Measurements from ENCODE around the gene AMH.

Gene AMH

GRCh38 chr19:2236314-2237050, 12.6 kb upstream of the AMH start, which contains the start of the genes PLEKHJ1 and SF3A2:
TSS of gene PLEKHJ1 (minus strand) at chr19:2236329. CDS start at chr19:2236248, 81 bp downstream.
TSS of gene SF3A2 (plus strand) at chr19:2236824. CDS start at chr19:2243419, 6,595 bp downstream.
- peak; percentile 98 for DNase-seq

DNA sequence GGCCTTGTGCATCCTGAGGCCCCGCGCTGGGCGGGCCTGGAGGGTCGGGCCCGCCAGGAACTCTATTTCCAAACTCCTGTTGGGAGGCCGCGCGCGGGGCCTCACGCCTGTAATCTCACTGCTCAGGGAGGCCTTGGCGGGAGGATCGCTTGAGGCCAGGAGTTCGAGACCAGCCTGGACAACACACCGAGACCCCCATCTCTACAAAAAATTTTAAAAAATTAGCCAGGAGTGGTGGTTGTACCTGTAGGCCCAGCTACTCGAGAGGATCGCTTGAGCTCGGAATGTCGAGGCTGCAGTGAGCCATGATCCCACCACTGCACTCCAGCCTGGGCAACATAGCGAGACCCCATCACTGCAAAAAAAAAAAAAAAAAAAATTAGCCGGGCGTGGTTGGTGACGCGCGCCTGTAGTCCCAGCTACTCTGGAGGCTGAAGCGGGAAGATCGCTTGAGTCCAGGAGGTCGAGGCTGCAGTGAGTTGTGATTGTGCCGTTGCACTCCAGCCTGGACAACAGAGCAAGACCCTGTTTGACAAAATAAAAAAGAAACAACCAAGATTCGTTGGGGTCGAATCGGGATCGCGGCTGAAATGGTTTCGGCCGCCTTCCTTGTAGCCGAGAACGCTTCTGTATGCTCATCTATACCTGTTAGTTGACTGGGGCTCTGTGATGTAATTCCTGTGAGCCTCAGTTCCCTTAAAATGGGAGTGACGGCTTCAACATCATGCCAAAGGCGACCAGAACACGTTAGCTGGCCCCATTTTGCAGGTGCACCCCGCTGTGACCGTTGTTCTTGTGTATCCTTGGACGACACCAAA, 11.9 kb upstream of the AMH start:
- DNase-seq: no peak

GRCh38 chr19:2237869-2238153, 11.3 kb upstream of the AMH start:
- no peak for DNase-seq

DNA sequence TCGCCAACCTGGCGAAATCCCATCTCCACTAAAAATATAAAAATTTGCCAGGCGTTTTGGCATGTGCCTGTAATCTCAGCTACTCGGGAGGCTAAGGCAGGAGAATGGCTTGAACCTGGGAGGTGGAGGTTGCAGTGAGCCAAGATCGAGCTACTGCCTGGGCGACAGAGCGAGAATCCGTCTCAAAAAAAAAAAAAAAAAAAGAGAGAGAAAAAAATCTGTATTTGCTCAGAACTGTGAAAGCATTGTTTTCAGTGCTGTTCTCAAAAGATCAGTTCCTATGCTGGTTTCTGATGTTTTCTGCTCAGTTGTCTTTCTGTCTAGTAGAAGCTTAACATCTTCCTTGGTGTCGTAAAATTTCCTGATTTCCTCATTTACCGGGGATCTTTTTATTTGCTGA, 9.9 kb upstream of the AMH start:
- no peak for DNase-seq

DNA sequence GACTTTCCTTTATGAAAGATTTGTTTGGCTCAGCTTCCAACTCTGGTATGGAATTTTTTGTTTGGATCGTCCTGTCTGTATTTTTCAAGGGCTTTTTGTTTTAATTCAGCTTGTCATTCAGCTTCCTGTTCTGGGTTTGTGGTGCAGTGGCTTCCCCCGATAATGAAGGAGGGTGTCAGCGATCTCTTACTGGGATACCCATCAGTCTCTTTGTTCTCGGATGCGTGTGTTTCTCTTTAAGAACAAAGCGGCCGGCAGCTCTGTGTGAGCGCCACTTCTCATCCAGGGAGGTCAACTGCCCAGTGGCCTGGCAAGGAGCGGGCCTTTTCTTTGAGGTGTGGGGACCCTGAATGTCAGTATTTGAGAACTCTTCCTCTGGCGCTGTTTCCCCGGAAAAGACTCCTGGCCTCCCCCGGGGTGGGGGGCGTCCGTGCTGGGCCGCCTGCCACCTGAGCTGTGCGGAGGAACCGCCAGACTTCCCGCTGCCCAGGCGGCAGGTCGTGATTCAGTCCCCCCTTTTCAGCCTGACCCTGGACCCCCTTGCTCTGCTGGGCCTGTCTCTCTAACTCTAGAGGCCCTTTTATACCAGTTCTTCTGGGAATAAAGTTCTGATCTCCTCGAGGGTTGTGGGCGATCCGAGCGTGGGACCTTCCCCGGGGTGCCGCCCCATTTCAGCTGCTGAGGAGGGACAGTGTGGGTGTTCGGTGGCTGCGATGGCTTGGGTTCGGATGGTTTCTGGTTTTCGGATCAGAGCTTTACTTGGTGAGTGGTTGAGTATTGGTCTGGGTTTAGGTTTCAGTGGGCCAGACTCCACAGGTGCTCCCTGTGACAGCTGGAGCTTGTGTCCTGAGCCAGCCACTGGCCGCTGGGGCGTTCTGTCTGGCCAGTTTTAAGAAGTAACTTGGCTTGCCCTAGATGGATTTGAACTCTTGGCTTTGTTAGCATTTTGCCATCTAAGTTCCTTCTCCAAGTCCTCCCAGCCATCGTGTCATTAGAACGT, 9.1 kb upstream of the AMH start:
- DNase-seq: peak; percentile 66

DNA sequence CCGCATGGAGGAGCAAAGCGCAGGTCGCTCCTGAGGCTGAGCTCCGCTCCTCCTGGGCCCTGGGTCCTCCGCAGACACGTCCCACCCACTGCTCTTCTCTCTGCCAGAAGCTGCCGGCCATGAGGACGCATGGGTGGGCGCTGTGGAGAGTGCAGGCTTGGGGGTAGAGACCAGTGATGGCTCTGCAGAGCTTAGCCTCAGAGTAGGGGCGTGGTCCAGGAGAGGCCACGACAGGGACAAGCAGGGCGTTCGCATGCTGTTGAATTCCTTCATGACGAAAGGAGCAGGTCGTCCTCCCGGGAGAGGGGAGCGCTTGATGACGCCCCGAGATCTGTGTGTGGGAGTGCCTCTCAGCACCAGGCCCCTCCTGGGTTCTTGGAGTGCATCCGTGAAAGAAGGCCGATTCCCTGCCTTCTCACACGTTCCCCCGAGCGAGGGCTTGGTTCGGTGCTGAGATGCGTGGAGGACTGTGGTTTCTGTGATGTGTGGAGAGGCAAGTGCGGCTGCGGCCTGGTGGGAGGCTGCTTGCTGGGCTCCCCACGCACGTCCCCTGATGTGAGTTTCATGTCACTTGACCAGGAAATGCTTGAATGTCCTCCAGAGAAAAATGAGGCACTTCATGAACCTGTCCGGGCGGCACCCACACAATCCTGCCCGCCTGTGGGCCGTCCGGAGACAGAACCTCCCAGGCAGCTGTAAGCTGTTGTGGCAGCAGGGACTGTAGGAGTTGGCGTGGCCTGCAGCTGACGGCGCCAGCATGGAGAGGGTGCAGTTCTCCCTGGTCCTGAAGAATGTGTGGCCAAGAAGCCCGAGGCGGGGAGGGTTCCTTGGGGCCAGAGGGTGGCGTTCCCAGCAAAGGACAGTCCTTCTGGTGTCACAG, 8.0 kb upstream of the AMH start:
- no peak for DNase-seq

DNA sequence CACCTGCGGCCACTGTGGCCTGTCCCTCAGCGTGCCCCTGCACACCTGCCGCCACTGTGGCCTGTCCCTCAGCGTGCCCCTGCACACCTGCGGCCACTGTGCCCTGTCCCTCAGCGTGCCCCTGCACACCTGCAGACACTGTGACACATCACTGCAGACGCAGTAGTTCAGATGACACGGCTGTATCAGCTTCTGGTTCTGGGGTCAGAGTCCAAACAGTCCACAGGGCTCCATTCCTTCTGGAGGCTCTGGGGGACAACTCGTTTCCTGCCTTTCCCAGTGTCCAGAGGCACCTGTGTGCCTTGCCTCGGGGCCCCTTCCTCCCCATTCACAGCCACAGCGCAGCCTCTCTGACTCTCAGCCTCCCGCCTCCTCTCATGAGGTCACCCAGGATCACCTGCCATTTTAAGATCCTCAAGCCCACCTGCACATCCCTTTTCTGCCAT, 7.0 kb upstream of the AMH start:
- no peak for DNase-seq

GRCh38 chr19:2242816-2243215, 6.3 kb upstream of the AMH start:
- no peak for DNase-seq

- DNase-seq: no peak
Measured at GRCh38 chr19:2243274-2244124, 5.6 kb upstream of the AMH start.

DNA sequence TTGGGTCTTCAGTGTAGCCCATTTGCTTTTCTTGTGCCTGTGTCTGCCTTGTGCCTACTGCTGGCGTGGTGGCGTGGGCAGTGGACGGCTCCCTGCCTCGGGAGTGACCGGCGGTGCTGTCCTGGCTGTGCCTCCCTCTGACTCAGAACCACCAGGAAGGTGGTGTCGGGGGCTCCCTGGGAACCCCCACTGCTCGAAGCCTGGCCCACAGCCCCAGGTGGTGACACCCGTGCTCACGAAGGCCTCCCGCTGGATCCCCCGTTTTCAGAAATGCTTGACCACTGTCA, 5.1 kb upstream of the AMH start:
- no peak for DNase-seq

GRCh38 chr19:2244486-2244885, 4.6 kb upstream of the AMH start:
- no peak for DNase-seq

GRCh38 chr19:2245273-2245672, 3.9 kb upstream of the AMH start:
- DNase-seq: no peak

DNA sequence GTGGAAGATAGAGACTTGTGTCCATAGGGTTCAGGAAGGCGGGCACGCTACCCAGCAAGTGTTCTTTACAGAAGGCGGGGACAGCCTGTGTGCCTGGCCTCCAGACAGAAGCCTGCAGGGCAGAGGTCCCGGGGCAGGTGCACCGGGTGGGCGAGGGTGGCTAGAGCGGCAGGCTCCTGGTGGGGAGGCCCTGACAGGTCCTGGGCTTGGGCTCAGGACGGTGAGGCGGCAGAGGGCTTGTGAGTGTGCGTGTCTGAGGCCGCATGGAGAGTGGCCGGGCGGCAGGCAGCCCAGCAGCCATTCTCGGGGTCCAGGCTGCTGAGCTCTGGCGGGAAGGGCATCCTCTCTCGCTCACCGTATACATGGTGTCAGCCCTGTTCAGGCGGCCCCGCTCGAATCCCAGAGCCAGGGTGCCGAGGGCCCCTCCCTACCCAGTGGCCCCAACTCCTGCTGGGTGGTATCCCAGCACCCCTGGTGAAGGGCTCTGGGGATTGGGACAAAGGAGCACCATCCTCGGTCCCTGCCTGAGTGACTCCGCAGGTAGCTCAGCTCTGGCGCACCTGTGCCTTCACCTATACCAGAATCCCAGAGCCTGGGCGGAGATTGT, 3.0 kb upstream of the AMH start:
- no peak for DNase-seq

DNA sequence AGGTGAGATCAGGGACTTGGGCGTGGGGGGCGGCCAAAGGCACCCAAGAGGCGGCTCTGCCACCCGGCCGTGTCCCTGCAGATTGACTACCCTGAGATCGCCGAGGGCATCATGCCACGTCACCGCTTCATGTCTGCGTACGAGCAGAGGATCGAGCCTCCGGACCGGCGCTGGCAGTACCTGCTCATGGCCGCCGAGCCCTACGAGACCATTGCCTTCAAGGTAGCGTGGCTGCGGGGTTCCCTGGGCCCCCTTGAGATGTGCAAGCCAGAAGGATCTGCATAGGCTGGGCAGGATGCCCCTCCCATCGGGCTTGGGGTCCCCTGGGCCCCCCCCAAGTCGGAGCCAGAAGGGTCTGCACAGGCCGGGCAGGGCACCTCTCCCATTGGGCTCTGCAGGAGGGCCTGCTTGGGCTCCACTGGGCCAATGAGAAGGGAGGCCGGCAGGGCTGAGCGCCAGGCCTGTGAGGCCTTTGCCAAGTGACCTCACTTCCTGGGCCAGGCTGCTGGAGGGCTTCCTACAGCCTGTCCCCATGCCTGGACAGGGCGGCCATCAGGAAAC, 2.2 kb upstream of the AMH start:
- DNase-seq: no peak

DNA sequence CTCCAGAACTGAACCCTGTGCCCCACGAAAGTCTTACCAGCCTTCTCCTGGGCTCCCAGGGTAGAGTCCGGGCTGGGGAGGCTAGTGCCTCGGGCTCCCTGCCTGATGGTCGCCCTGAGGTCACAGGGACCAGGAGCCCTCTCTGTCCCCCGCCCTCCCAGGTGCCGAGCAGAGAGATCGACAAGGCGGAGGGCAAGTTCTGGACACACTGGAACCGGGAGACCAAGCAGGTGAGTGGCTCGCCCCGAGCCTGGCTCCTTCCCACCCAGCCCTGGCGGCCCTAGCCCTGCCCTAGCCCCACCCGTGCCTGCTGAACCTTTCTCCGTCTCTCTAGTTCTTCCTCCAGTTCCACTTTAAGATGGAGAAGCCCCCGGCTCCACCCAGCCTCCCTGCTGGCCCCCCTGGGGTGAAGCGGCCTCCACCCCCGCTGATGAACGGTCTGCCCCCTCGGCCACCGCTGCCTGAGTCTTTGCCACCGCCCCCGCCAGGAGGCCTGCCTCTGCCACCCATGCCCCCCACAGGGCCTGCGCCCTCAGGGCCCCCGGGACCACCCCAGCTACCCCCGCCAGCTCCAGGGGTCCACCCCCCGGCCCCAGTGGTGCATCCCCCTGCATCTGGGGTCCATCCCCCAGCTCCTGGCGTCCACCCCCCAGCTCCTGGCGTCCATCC, 1.6 kb upstream of the AMH start:
- DNase-seq: no peak

GRCh38 chr19:2248136-2249009, 750 bp upstream of the AMH start:
- no peak for DNase-seq

GRCh38 chr19:2249880-2250765, 1.0 kb downstream of the AMH start:
- DNase-seq: no peak

GRCh38 chr19:2250766-2251105, 1.6 kb downstream of the AMH start:
- DNase-seq: no peak
